ENCODE results near the gene THOC6.

Gene THOC6

DNA sequence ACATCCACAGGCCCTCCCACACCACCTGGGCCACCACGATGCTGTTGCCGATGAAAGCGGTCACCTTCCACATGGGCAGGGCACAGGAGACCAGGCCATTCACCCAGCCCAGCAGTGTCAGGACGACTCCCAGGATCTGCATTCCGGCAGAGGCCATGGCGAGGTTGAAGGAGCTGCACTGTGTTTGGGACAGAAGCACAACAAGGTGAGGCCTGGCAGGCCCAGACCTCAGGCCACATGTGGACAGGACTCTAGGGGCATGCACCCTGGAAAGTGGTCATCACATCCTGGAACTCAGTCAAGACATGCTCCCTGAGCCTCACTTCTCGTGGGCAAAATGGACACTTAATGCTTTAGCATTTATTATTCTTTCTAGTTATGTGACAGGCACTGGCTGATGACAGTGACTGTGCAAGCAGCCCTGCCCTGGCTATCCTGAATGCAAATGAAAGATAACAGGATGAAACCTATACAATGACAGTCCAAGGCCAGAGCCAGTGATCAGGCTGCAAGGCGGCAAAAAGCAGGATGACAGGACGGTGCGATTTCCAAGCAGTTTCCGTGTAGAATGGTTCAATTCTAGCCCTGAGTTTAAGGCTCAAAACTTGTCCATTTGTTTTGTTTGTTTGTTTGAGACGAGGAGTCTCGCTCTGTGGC is 7.8 kb upstream of the THOC6 start:
- DNase-seq (ENCODE audit: low spot score): no peak

DNA sequence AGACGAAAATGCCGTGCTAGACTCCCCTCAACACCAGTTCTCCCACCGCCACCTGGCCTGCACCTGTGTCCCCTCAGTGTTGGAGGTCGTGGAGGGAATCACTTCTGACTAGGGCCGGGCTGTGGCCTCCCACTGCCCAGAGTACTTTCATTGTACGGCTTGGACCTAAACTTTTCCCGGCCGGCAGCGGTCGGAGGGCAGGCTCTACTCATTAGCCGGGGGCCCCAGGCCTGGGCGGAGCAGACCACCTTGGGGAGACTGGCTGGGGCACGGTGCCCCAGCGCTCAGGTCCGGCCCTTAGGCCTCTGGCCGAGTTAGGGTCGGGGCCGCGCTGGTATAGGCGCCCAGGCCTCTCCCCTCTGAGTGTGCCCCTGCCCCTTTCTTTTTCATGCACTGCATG is 6.5 kb upstream of the THOC6 start:
- DNase-seq (ENCODE audit: low spot score): no peak

DNA sequence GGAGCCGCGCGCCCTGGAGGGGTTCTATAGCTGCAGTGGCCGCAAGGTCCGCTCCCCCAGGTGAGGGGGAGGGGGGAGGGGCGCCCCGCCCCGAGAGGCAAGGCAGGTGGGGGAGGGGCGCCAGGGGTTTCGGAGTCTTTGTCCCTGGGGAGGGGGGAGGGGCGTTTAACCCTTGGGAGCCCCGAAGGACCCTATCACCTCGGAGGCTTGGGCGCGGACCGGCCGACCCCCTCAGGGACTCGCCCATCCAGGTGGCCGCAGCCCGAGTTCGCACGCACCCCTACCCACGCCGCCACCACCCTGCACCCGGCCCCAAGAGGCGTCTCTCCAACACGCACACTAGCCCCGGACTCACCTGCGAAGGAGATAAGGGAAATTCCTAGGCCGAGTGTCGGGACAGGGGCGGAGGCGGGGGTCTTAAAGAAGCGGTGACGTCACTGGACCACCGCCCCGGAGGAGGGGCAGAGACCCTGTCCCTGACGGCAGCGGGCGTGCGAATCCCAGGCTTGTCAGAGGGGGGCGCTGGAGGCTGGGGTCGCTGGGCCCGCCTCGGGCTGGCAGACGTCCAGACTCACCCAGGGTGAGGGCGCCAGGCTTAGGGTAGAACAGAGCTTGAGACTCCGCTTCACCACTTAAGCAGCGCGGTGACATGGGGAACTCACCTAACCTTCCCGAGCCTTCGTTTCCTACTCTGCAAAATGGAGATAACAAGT is 5.9 kb upstream of the THOC6 start, which contains the start of gene CLDN6:
Gene CLDN6, minus strand, starts transcription at position 390 of the 713 bp plus-strand sequence. CDS start 2,162 bp downstream, outside the sequence.
- no peak for DNase-seq (ENCODE audit: low spot score)

DNA sequence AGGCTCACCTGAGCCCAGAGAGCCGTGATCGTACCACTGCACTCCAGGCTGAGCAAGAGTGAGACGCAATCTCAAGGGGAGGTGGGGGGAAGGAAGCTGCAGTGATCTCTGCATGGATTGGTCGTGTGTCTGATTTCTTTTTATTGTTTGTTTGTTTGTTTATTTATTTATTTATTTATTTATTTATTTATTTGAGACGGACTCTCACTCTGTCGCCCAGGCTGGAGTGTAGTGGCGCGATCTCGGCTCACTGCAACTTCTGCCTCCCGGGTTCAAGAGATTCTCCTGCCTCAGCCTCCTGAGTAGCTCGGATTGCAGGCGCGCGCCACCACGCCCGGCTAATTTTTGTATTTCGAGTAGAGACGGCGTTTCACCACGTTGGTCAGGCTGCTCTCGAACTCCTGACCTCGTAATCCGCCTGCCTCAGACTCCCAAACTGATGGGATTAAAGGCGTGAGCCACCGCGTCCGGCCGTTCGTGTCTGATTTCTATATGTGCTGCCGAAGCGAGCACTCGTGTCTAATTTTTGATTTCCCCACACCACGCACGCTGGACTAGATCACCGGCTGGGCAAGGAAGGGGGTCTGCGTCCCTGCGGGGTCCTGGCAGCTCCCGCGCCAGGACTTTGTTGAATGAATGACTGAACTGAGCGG is 4.1 kb upstream of the THOC6 start:
- DNase-seq (ENCODE audit: low spot score): no peak

DNA sequence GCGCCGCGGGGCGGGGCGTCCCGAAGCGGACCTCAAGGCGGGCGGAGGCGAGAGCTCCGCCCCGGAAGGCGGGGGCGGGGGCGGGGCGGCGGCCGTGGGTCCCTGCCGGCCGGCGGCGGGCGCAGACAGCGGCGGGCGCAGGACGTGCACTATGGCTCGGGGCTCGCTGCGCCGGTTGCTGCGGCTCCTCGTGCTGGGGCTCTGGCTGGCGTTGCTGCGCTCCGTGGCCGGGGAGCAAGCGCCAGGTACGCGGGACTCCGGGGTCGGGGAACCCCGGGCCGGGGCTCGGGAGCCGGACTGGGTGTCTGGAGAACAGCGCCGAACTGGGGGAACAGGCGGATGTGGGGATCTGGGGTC is 3.6 kb upstream of the THOC6 start, which contains the start of gene TNFRSF12A:
Gene TNFRSF12A, plus strand, starts transcription at position 122 of the 357 bp plus-strand sequence. Its CDS starts 30 bp downstream, at position 152.
- peak; percentile 65 for DNase-seq (ENCODE audit: low spot score)

DNA sequence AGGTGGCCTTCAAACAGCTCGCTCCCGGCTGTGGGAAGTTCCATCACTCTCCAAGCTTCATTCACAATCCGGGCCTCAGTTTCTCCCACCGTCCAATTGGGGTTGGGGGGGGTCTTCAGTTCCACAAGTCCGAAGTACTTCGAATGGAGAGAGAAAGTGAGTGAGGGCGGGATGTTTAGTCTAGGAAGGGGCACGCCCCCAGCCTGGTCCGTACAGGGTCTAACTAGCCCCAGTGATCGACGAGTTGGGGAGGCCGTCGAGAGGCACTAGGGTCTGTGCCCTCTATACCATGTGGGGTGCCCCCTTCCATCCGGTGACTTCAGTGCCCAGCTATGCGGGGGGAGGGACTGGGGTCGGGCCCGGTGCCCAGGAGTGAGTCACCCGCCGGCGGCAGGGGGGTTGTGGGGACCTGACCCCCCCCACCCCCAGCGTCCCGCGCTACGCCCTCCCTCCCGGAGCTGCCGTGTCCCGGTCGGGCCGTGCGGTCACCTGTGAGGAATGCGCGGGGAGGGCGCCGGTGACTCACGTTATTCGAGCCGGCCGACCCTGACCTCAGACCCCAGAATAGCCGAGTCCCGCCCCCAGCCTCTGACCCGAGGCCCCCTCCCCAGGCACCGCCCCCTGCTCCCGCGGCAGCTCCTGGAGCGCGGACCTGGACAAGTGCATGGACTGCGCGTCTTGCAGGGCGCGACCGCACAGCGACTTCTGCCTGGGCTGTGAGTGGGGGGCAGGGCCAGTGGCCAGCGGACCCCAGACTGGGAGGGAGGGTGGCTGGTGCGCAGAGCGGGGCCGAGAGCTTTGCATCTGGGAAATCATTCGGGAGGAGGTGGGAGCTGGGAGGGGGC is 3.0 kb upstream of the THOC6 start:
- DNase-seq (ENCODE audit: low spot score): peak; percentile 78

DNA sequence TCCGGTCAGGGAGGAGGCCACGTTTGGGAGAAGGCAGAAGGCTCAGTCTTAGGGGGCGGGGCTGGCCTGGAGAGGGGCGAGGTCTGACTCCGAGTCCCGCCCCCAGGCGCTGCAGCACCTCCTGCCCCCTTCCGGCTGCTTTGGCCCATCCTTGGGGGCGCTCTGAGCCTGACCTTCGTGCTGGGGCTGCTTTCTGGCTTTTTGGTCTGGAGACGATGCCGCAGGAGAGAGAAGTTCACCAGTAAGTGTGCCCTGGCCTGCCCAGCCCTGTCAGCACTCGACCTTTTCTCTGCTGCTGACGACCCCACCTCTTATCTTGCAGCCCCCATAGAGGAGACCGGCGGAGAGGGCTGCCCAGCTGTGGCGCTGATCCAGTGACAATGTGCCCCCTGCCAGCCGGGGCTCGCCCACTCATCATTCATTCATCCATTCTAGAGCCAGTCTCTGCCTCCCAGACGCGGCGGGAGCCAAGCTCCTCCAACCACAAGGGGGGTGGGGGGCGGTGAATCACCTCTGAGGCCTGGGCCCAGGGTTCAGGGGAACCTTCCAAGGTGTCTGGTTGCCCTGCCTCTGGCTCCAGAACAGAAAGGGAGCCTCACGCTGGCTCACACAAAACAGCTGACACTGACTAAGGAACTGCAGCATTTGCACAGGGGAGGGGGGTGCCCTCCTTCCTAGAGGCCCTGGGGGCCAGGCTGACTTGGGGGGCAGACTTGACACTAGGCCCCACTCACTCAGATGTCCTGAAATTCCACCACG is 2.2 kb upstream of the THOC6 start:
- peak; percentile 84 for DNase-seq (ENCODE audit: low spot score)

DNA sequence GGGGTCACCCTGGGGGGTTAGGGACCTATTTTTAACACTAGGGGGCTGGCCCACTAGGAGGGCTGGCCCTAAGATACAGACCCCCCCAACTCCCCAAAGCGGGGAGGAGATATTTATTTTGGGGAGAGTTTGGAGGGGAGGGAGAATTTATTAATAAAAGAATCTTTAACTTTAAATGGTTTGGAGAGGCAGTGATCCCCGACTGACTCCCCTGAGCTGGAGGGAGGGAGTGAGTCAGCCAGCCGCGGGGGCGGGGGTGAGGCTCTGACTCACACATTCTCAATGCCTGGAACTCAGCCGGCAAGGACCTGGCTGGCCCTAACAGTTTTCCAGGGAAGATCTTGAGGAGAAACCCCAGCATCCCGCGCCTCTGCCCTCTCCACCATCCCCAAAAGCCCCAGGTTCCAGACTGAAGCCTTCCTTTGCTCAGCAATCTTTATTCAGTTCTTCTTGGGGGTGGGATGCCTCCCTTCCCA is 1.6 kb upstream of the THOC6 start:
- peak; percentile 86 for DNase-seq (ENCODE audit: low spot score)

DNA sequence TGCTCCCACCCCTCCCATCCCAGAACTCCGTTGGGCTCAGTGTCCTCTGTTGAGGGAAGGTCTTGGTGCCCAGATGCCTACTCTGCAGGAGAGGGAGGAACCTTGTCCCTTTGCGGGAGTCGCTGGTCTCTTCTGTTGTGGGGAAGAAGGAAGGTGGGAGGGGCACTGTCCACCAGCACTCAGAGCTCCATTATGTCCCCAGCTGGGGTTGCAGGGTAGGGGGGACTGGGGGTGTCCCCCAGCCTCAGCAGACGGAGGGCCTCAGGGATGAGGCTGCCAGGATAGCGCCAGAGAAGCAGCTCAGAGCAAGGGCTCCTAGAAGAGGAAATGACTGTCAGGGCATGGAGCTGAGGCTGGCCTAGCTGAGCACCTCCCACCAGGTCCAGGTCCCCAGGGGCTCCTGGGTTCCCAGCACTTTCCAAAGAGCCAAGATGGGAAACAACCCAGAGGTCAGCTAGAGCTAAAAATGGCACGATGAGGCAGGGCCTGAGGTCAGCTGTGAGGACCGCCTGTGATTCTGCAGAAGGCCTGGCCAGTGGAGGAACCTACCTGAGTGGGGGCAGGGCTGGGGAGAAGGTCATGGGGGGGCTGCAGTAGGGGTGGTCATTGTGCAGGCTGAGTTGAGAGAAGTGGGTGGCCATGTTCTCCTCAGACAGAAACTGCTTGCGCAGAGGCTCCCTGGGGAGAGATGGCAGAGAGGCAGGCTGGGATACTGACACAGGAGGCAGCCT is 986 bp upstream of the THOC6 start:
- DNase-seq (ENCODE audit: low spot score): no peak

DNA sequence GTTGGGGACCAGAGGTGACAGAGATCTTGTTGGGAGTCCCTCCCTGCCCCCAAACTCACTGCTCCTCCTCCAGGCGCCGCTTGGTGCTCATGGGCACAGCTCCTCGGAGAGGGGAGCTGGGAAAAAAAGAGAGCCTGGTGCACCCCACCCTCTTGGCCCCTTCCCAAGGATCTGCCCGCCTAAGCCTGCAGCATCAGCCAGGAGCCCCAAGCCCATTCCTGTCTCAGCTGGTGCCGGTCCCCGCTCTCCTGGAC is 493 bp upstream of the THOC6 start:
- DNase-seq (ENCODE audit: low spot score): no peak

DNA sequence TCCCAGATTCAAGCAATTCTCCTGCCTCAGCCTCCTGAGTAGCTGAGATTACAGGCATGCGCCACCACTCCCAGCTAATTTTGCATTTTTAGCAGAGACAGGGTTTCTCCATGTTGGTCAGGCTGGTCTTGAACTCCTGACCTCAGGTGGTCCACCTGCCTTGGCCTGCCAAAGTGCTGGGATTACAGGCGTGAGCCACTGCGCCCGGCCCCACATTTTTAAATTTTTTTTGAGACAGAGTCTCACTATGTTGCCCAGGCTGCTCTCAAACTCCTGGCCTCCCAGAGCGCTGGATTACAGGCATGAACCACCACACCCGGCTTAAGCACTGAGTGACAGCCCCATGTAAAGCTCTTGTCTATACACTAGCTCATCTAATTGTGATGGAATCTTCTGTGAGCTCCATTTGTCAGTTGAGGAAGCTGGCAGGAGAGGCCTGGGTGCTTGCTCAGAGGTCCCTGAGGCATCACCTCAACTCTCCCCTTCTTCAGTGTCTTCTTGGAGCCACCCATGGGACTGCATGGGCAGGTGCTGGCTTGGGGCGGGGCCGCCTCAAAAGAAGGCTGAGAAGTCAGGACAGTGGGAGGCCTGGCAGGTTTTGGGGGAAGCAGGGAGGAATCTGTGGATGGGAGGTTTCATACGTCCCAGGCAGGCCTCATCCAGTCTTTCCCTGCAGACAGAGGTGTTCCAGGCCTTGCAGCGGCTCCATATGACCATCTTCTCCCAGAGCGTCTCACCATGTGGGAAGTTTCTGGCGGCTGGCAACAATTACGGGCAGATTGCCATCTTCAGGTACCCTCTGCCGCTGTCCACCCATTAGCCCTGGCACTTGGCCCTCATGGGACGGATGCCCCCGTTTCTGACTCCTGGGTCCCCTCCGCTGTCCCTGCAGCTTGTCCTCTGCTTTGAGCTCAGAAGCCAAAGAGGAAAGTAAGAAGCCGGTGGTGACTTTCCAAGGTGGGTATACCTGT is 1.5 kb downstream of the THOC6 start:
- no peak for DNase-seq (ENCODE audit: low spot score)

DNA sequence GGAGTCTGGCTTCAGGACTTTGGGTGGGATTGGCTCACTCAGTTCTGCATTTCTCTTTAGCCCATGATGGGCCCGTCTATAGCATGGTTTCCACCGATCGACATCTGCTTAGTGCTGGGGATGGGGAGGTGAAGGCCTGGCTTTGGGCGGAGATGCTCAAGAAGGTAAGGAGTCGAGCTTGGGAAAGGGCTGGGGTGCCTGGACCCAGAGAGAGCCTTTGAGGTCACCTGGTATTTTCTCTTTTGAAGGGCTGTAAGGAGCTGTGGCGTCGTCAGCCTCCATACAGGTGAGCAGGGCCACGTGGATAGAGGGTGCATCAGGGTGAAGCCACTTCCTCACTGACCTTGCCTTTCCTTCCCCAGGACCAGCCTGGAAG is 2.2 kb downstream of the THOC6 start:
- DNase-seq (ENCODE audit: low spot score): no peak

DNA sequence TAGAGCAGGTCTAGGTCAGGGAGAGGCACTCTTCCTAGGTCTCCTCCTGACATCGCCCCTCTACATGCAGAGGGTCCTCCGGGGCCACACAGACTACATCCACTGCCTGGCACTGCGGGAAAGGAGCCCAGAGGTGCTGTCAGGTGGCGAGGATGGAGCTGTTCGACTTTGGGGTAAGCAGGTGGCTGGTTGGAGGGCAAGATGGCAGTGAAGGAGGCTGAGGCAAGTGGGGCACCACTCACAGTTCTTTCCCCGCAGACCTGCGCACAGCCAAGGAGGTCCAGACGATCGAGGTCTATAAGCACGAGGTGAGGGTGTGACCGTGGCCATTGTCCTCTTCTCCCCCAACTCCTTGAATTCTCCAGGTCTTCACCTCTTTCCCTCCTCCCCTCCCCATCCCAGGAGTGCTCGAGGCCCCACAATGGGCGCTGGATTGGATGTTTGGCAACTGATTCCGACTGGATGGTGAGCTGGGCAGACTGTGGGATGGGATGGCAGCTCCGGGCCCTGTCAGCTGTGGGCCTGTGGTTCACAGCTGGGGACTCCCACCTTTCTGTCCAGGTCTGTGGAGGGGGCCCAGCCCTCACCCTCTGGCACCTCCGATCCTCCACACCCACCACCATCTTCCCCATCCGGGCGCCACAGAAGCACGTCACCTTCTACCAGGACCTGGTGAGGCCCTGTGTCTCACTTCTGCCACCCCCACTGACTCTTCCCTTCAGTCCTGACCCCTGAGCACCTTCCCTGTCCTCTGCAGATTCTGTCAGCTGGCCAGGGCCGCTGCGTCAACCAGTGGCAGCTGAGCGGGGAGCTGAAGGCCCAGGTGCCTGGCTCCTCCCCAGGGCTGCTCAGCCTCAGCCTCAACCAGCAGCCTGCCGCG is 3.0 kb downstream of the THOC6 start:
- DNase-seq (ENCODE audit: low spot score): no peak

DNA sequence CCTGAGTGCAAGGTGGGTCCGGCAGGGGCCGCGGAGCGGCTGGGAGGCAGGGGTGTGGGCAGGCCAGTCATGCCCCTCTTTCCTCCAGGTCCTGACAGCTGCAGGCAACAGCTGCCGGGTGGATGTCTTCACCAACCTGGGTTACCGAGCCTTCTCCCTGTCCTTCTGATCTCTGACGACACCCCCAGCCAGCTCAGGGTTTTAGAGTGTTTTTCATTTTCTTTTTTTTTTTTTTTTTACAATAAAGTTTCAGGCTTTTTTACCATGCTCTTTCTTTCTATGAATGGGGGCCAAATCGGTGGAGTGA is 3.6 kb downstream of the THOC6 start:
- DNase-seq (ENCODE audit: low spot score): no peak

DNA sequence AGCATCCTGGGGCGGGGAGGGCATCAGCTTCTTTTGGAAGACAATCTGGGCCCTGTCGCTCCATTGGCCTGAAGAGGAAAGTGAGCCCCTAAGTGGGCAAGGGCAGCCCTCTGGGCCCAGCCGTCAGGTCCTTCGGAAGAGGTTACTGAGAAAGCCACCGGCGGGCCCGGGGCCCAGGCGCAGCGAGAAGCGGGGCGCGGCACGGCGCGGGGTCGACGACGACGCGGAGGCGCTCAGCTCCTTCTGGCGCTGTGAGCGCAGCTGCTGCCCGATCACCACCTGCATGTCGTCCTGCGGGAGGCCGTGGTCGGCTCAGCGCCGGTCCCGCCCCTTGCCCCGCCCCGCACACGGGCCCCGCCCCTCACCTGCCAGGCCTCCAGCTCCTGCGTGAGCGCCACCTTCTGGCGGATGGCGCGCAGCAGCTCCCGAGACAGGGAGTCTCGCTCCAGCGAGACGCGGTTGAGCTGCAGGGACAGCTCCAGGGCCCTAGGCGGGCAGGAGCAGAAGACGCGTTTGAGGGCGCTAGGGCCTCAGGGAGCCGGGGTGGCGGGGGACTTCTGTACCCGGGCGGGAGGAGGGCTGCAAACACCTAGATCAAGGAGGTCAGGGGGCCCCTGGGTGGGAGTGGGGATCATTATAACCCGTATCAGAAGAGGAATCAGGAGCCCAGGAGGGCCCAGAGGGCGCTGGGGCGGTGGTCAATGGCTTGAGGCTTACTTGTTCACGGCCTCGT is 4.3 kb downstream of the THOC6 start:
- DNase-seq (ENCODE audit: low spot score): peak; percentile 88

DNA sequence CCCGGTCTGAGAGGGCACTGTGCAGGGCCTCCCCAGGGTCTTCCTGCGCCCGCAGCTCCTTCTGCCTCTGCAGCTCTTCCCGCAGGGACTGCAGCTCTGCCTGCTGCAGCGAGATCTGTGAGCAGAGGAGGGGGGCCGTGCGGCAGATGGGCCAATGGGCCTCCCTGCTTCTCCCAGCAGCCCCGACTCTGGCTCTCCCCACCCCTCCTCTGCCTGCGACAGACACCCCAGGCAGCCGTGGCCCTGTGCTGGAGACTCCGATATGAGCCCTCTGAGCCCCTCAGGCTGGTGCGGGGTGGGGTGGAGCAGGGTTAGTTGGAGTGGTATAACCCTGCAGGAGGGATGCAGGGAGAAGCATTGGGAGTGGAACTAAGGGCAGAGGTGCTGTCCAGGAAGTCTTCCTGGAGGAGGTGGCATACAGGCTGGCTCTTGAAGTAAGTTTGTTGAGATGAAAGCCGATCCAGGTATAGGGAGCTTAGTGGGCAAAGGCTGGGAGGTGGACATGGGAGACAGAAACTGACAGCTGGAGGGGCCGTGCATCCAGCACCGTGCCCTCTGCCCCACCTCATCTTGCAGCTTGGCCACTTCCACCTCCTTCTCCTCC is 5.0 kb downstream of the THOC6 start:
- no peak for DNase-seq (ENCODE audit: low spot score)

DNA sequence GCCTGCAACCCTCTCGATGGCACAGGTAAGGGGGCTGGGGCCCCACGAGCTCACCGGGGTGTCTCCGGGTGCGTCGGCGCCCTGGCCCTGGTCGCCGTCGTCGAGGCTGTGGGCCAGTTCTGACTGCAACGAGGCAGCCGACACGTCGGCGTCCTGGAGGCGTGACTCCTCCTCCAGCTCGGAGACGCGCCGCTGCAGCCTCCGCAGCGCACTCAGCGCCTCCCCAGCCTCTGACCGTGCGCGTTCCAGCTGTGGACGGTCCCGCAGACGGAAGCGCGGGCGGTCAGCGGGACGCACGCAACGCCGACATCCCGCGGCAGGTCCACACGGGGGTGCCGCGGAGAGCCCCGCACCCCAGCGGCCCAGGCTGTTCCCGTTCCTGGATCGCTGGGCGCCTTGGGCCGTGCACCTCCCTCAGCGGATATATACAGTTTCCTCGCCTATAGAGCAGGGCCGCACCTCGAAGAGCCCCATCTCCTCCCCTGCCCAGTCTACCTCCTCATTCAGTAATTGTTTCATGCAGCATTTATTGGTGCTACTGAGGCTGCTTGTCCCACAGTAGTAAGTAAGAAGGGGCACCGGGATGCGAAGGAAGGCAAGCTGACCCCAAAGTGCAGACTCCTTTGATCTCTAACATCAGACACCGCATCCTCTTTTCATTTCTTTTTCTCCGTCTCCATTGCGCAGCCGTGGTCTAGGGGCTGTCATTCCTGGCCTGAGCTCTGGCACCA is 5.8 kb downstream of the THOC6 start:
- DNase-seq (ENCODE audit: low spot score): peak; percentile 30

Measured in CD4-positive, alpha-beta T cell treated with Interleukin-15 for 4 hours (primary cell).